GM19328 (cell line): ENCODE data around the gene ASIP.
"Not testable (repeated sequence)": the region's sequence is repeated elsewhere in the genome, so short reads cannot be mapped to it uniquely, and the experiment has no call there.

Experiments used
- ATAC-seq: cut with Tn5 transposase; IDR thresholded peaks from one replicate; pipeline ENCODE4 v1.9.1; 2021; ENCODE audit warnings: mild to moderate bottlenecking, moderate library complexity; ENCODE audit not compliant: unreplicated experiment

ASIP gene

DNA sequence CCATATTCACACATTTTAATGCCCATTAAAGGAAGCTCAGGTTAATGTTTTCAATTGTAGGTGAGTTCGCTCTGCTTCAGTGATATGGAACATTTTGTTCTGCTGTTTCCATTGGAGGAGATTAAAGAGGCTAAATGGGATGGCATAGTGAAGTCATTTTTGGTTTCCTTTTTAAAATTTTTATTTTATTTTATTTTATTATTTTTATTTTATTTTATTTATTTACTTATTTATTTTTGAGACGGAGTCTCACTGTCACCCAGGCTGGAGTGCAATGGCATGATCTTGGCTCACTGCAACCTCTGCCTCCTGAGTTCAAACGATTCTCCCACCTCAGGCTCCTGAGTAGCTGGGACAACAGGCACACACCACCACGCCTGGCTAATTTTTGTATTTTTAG is 792 bp downstream of the ASIP start:
- not testable (repeated sequence) for ATAC-seq

DNA sequence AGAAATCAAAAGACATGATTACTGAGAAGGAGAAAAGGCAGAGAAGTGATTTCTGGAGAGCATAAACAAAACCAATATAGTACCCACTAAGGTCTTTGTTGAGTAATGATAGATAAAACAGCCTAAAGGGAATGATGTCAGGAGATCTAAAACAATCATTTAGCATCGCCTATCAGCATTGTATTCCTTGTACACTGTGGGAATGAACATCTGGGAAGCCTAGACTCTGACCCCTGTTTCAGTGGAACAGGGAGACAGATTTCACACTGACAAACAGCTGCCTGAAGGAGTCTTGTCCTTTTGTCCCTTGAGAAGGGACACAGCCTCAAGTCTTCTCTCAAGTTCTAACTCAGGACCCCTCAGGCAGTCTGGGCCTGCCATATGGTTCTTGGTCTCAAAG is 1.7 kb downstream of the ASIP start:
- ATAC-seq, result no peak

DNA sequence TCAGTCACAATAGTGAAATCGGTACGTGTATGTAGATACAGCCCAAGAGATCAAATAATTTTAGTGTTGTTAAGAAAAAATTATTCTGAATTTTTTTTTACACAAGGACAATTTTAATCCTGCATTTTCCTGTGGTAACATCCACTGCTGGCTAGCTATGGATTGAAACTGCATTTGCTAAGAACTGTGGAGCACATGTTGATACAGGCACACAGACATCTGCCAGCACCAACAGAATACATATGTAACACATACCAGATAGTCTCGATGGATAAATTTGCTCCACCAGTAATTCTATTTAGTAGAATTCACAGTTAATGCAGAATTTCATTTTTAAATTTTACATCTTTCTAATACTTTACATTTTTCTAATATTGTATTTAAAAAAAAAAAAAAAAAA is 2.2 kb downstream of the ASIP start:
- ATAC-seq, result no peak

DNA sequence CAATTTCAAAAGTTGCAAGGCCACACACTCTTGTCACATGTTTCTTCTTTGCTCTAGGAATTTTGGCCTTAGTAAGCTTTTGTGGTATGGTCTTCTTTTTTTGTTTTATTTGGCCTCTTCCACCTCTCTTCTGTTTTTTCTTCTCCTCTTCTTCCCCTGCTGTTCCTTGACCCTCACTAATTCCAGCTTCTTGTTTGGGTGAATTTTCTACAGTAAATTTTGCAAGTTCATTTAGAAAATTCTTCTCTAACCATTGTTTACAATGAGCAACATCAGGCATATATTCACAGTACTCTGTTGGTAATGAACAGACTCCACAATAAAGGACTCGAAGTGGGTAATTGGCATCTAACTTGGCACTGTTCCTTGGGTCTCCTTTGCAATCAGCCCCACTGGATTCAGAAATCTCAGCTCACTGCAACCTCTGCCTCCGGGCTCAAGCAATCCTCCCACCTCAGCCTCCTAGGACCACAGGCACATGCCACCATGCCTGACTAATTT is 5.0 kb downstream of the ASIP start:
- no peak for ATAC-seq

DNA sequence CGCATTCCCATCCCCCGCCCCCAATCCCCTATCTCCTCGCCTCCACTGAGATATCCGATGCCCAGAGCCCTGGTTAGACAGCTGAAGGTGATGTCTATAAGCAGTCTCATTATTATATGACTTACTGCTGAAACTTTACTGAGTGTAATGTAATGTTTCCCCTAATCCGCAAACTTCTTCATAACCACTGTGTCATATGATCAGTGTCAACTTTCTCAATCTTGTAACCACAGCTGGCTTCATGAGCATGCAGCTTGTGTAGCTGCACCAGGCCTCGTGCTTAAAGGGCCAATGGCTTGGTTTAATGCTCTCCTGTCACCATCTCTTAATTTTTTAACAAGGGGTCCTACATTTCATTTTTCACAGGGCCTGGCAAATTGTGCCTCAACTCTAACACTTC is 8.1 kb downstream of the ASIP start:
- no peak for ATAC-seq

DNA sequence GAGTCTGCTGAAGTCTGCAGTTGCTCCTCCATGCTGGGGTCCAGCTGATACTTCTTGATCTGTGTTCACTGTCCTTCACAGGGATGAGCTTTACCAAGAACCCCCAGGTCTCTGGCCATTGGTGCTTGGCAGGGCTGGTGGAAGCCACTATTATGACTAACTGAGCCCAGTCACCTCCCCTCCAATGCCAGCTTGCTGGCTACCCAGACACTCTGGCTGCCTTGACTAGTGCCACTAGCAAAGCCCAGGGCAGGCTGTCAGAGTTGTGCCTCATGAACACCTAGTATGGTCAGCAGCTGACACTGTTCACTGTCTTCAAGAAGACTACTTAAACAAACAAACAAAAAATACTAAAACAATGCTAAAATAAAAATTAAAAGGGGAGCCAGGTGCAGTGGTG is 8.8 kb downstream of the ASIP start:
- no peak for ATAC-seq

DNA sequence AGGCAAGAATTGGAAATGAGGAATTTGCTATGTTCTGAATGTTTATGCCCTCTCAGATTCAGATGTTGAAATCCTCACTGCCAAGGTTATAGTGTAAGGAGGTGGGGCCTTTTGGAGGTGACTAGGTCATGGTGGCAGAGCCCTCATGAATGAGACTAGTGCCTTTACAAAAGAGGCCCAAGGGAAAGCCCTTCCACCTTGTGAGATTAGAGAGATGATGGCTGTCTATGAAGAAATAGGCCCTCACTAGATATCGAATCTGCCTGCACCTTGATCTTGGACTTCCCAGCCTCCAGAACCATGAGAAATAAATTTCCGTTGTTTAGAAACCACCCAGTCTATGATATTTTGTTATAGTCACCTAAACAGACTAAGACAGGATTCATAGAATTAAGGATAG is 10.4 kb downstream of the ASIP start:
- ATAC-seq, result no peak

DNA sequence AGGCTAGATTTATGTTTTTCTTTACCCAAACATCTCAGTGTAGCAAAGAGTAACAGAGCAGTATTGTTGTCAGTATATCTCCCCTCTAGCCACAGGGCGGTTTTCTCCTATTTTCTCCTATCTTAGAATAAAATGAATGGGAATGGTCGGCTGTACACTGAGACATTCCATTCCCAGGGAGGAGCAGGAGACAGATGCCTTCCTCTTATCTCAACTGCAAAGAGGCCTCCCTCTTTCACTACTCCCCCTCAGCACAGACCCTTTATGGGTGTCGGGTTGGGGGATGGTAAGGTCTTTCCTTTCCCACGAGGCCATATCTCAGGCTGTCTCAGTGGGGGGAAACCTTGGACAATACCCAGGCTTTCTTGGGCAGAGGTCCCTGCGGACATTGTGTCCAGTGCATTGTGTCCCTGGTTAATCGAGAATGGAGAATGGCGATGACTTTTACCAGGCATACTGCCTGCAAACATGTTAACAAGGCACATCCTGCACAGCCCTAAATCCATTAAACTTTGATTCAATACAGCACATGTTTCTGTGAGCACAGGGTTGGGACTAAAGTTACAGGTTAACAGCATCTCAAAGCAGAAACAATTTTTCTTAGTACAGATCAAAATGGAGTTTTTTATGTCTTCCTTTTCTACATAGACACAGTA is 11.3 kb downstream of the ASIP start:
- ATAC-seq, result not testable (repeated sequence)

DNA sequence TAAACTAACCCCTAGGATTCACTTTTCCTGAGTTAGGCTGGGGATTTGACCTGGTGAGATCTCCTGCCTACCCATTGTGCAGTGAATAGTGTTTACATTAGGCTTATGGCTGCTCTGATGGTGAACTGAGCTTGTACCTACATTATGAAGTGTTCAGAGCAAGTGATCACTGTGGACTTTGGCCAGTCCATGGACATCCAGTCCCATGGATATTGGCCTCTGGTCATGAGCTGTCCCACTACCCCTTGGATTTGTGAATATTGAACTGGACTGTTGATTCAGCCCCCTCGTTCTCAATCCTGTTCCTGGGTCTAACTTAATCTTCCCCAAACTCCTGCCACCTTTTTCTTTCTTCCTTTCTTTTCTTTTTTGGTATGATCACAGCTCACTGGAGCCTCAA is 13.8 kb downstream of the ASIP start:
- no peak for ATAC-seq

DNA sequence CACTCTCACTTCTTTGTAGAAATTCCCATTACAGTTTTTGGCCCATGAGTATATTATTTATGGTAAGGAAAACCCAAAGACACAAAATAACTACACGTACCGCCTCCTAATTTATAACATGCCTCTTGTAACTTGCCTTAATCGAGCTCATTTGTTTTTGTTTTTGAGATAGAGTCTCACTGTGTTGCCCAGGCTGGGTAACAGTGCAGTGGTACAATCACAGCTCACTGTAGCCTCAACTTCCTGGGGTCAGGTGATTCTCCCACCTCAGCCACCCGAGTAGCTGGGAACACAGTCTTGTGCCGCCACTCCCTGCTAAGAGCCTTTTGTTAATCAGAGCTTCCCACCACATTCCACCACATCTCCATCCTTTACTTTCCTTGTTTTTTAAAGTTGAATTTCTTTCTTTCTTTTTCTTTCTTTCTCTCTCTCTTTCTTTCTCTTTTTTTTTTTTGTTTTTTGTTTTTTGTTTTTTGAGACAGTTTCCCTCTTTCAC is 15.5 kb downstream of the ASIP start:
- no peak for ATAC-seq

DNA sequence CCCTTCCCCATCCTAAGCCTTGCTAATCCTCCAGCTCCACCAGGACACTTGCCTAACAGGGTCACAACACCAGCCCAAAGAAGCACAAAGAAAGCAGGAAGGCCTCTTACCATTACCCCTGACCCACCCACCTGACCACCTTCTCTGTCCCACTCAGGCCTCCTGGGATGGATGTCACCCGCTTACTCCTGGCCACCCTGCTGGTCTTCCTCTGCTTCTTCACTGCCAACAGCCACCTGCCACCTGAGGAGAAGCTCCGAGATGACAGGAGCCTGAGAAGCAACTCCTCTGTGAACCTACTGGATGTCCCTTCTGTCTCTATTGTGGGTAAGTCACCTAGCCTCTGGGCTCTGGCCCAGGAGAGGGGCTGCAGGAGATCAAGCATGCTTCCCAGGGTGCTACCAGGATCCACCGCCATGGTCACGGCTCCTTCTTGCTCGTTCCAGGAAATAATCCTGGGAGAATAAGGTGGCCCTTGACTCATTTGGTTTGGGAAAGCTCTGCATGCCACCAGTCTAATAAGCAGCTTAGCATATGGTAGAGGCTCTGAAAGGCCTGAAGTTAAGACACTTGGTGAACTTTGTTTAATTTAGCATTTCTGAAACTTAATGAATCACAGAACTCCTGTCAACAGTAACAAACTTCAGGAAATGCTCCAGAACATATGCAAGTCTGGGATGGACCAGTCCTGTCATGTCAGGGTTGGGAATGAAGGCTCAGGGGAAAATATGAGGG is 19.2 kb downstream of the ASIP start:
- no peak for ATAC-seq

DNA sequence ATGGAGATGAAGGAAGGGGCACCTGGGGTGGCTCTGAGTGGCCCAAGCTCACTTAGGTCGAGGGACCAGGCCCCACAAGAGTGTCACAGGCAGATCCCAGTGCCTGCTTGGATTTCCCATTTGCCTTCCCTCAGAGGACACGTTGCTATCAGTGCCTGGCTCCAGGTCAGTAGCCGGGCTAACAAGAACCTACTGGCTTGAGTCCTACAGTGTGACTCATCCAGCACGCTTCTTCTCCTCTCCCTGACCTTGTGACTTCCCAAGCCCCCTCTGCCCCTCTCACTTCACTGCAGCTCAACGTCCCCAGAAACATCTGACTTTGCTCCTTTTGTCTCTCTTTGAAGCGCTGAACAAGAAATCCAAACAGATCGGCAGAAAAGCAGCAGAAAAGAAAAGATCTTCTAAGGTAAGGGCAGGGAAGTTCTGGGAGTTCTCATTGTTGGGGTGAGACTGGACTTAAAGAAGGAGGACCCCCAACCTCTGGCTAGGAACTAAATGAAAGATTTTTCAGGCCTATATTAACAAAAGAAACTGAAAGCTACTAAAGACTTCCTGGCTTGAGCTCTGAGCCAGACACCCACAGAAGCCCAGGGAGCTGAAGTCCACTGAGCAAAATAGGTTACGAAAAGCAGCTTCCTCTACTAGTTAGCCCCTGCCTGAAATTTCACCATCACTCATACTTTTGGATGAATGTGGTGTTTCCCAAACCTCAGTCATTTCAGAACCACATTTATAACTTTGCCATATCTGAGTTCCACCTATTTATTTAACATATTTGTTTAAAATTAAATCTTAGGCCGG is 21.5 kb downstream of the ASIP start:
- ATAC-seq, result no peak

DNA sequence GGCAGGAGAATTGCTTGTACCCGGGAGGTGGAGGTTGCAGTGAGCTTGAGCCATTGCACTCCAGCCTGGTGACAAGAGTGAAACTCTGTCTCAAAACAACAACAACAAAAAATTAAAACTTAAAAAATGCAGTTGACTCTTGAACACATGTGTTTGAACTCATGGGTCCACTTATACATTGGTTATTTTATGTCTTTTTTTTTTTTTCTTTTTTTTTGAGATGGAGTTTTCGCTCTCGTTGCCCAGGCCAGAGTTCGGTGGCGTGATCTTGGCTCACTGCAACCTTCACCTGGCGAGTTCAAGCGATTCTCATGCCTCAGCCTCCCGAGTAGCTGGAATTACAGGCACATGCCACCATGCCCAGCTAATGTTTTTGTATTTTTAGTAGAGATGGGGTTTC is 22.2 kb downstream of the ASIP start:
- not testable (repeated sequence) for ATAC-seq

DNA sequence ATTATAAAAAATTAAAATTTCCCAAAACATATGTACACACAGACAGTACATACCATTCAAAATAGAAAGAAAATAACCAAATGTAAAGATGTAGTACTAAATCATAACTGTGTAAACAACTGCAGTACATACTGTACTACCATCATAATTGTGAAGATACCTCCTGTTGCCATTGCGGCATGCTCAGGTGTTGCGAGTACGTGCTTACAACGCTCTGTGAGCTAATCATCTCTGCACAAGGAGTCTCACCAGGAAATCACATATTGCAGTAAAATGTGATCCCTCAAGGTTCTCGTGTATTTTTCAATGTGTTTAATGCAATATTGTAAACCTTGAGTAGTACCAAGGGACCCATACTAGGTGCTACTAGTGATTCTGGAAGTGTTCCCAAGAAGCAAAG is 22.9 kb downstream of the ASIP start:
- no peak for ATAC-seq

DNA sequence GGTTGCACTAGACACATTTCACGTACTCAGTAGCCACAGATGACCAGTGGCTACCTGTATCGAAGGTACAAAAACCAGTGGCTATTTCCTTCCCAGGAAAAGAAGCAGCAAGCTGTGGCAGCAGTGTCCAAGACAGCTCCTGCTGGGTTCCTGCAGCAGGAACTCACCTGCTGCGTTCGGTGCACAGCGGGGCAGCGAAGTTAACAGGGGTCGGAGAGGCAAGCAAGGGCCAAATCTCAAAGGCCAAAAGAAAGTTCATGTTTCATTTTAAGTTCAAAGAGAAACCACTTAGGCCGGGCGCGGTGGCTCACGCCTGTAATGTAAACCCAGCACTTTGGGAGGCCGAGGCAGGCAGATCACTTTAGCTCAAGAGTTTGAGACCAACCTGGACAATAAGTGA is 26.9 kb downstream of the ASIP start:
- ATAC-seq, result no peak

DNA sequence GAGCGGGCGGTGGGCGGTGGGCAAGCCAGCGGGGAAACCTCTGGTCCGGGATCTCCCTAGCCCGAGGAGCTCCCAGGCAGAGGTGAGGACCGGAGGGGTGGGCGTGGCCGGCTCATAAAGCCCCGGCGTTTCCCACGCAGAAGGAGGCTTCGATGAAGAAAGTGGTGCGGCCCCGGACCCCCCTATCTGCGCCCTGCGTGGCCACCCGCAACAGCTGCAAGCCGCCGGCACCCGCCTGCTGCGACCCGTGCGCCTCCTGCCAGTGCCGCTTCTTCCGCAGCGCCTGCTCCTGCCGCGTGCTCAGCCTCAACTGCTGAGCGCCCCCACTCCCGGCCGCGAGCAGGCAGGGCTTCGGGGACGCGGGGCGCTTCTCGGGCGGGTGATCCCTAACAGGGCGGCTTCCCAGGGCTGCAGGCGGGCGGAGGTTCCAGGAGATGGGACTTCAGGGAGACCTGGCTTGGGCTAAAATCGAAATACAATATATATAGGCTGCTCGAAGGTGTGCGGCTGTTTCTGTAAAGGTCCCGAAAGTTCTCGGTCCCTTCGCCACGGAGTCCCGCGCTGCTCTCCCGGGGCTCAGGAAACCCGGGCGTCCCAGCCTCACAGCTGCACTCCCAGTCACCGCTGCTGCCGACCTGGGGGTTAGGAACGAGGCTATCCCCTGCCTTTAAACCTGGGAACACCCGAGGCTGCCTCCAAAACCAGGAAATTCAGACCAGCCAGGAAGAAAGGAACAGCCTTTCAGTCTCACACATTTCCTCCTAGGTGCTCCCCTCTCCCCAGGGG is 27.8 kb downstream of the ASIP start:
- ATAC-seq, result no peak

DNA sequence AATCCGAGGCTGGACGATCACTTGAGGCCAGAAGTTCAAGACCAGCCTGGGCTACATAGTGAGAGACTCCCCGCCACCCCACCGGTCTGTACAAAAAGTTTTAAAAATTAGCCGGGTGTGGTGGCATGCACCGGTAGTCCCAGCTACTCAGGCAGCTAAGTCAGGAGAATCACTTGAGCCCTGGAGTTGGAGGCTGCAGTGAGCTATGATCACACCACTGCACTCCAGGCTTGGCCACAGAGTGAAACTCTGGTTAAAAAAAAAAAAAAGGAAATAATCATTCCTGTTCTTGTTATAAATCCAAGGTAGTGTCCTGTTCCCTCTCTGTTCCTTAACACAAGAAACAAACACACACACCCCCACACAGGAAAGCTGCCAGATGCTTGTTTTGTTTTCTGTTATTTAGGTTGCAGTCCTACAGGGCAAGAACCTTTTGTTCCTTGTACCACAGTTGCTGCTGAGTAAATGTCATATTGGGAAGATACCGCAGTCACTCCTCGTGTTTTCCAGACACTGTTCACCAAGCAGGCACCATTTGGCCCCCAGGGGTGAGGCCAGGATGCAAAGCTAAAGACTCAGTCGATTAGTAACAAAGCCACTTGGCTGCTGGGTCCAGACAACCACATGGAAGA is 28.9 kb downstream of the ASIP start:
- ATAC-seq, result no peak

DNA sequence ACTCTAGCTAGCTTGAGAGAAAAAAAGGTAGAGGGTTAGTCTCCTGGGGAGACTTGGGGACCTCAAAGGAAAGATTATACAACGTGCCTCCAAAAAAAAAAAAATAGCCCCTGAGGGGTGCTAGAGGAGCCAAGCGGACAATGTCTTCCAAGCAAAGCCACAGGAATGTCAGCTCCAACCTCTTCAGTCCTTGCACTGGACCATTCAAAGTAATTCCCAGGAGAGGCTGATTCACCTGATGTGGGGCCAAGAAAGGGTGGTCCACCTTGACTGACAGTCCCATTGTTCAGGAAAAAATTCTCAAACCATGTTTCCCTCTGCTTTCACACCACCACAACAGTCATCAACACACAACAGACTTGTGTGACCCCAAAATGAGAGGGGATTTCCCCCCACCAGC is 30.7 kb downstream of the ASIP start:
- ATAC-seq, result no peak

DNA sequence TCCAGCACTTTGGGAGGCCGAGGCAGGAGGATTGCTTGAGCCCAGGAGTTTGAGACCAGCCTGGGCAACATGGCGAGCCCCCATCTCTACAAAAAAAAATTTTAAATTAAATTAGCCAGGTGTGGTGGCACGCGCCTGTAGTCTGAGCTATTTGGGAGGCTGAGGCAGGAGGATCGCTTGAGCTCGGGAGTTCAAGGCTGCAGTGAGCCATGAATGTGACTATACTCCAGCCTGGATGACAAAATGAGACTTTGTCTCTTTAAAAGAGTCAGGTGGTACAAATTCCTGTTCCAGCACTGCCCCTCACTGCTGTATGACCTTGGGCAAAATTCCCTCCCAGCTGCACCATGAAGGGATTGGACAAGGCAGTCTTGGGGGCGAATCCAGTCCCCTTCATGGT is 33.5 kb downstream of the ASIP start:
- ATAC-seq, result no peak

DNA sequence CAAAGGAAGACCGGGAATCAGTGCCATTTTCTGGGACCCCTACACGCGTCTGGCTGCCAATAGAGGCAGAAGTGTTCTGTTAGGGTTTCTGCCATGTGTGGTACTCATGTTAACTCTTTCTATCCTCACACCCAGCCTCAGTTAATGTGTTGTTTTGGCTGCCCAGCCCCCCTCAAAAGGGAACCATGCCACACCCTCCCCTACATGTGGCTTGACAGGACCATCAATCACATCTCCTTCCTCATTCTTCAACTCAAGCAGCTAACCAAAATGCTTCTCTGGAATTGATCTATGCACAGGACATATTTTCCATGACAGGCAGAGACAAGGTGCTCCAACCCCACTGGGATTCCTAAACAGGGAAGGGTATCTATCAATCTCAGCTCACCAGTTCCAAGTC is 40.0 kb downstream of the ASIP start:
- ATAC-seq, result no peak
